HG03439 (cell line): Measurements from ENCODE around the gene NR4A2.

Experiments used
- ATAC-seq: cut with Tn5 transposase; IDR thresholded peaks from one replicate; pipeline ENCODE4 v1.9.1; 2021; ENCODE audit warnings: mild to moderate bottlenecking, moderate library complexity; ENCODE audit not compliant: unreplicated experiment

NR4A2 gene

GRCh38 chr2:156340804-156341451 is 8.4 kb upstream of the NR4A2 start:
- peak; percentile 9 for ATAC-seq

GRCh38 chr2:156340377-156340776 is 7.9 kb upstream of the NR4A2 start:
- ATAC-seq = no peak

GRCh38 chr2:156339865-156340264 is 7.3 kb upstream of the NR4A2 start:
- no peak for ATAC-seq

DNA sequence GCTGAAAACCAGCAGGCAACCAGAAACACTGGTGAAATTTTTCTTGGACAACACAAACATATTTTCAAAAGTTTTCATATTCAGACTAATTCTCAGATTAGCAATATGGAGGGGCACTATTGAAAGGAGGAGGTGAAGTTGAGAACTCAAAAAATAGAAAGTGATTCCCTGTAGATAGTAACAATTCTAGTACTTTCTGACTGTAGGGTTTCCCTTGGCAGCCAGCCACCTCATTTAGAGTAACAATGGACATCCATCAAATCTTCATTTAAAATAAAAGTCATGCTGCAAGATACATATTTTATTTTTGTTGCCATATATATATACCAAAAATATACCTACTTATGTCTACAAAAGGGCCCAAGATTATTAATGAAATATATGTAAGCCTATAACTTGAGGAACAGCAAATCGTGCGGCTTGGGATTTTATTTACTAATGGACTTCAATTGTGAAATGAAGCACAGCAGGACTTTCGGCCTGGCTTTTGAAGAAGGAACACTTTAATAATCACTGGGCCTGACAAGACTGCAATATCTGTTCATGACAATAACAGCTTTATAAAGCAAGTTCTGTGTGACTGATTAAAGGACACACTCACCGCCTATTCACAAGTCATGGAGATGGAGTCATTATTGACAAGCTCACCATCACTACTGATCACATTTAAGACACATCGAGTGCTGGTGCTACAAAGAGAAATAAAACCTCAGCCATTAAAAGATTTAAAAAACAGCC is 6.8 kb upstream of the NR4A2 start:
- ATAC-seq = no peak

DNA sequence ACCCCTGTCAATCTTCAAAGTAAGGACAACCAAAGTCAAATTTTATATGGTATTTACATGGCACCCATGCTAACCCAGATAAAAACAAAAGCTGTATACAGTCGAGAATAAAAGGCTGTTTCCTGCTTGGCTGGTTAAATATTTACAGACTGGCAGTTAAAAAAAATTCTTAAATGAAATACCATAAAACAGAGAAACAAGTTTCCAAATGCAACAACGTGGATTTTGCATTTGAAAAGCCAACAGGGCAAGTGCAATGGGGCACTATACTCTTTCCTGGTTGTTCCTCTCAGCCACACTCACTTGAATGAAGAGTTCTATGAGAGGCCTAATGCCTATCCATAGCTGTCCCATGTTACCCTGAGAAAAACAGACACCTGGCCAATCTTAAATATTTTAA is 6.1 kb upstream of the NR4A2 start:
- ATAC-seq = no peak

GRCh38 chr2:156334496-156335478 is 2.3 kb upstream of the NR4A2 start:
- ATAC-seq = peak; percentile 10

- peak; percentile 36 for ATAC-seq
Measured at GRCh38 chr2:156333951-156334495, 1.5 kb upstream of the NR4A2 start.

DNA sequence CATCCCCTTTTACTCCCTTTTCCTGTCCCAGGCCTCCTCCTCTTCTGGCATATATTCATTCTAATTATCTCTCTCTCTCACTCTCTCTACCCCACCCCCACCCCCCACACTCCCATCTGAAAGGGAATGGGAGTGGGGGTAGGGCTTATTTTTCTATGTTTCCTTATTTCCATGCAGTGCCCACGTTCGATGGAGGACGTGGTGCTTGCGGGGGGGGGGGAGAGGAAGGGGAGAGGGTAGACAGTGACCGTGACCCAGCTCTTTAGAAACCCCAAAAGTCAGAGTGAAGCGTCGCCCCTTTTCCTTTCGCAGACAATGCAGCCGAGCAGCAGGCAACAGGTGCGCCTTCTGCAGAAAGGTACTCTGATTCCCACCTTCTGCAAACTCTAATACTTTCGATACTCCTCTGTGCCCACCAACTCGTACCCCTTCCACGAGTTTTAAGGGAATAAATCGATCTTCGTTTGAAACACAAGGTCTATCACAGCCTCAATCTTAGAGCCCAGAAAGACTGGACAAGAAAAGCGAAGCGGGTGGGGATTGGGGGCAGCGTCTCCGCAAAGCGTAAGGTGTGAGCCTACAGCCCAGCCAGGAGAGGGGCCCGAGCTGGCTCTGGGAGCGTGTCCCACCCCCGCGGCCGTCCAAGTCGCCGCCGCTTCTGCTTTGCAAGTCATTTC is 891 bp upstream of the NR4A2 start:
- peak; percentile 18 for ATAC-seq

DNA sequence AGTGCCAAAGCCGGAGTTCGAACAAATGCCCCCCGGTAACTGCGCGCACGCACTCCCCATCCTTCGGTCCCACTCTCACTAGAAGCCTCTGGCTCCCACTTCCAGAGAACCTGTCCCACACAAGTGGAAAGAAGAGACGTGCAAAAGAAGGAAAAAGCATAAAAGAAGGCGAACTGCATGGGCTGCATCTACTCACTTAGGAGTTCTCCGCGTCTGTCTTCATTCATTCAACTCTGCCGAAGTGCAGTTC is 312 bp downstream of the NR4A2 start:
- ATAC-seq = no peak

GRCh38 chr2:156331572-156332283 is 793 bp downstream of the NR4A2 start:
- no peak for ATAC-seq

GRCh38 chr2:156329927-156330726 is 2.4 kb downstream of the NR4A2 start:
- ATAC-seq = no peak

- ATAC-seq = no peak
Measured at GRCh38 chr2:156329031-156329926, 3.2 kb downstream of the NR4A2 start.

GRCh38 chr2:156327835-156328695 is 4.5 kb downstream of the NR4A2 start:
- no peak for ATAC-seq

GRCh38 chr2:156326526-156327095 is 5.9 kb downstream of the NR4A2 start:
- ATAC-seq = no peak

DNA sequence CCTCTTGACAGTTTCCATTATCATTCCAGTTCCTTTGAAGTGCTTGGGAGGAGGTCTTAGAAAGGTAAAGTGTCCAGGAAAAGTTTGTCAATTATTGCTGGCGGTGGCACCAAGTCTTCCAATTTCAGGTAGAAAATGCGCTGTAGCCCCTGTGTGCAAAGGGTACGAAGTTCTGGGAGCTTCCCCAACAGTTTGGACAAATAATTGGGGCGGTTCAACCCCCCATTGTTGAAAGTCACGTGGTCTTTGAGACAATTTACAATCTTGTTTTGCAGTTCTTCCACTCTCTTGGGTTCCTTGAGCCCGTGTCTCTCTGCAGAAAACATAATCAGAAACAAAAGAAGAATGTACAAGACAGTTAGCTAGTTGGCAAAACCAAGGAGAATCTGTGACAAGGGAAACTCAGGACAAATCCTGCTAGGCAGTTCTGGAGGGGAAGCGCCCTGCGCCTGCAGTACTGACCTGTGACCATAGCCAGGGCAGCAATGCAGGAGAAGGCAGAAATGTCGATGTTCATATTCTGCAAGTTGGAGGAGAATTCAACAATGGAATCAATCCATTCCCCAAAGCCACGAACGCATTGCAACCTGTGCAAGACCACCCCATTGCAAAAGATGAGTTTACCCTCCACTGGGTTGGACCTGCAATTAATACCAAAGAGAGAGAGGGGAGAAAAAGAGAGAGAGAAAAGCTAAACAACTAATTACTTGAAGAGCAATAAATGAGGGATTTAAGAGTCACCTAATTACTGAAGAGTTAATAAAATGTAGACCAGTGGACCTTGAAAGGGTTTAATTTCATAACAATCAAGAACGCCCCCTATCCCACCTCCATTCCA is 6.6 kb downstream of the NR4A2 start:
- no peak for ATAC-seq

DNA sequence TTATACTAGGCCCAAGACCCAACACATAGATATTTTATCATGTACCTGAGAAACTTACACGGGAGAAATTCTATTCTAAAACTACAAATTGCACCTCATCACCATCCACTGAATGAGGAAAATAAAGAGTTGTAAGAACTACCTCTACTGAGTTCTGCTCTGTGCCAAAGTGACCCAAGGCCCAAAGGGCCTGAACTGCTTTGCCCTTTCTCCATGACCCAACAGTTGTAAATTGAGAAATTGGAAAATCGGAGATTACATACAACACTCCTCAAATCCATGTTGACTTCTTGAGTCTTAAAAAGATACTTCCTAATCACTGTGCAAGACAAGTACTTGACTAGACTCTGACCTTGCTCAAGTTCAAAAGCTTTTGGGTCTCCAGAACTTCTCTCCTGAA is 8.8 kb downstream of the NR4A2 start:
- no peak for ATAC-seq
